ENCODE measurements around the gene HOXC5.

DNA sequence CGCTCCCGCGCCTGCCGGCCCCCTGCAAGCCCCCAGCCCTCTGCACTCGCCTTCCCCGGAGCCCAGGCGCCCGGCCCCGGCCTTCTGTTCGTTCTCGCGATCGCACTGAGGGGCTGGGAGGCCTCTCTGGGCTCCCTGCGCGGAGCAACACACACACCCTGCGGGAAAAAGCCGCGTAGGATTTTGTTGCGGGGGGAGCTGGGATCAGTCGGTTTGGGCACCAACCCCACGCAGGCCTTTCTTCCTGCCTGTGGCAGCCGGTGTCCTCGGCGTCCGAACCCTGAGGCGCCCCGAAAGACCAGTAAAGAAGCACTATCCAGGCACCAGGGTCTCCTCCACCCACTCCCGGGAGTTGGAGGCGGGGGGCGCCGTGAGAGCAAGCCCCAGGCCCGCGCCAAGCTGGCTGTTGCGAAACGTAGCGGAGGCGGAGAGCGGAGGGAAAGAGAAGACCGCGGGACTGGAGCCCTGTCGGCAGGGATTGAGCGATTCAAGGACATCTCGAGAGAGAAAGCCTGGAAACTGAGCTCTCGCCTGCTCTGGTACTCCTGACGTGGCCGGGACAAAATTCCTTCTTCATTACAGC lies 1.9 kb upstream of the HOXC5 start:
- TF ChIP-seq, protein P1, sequence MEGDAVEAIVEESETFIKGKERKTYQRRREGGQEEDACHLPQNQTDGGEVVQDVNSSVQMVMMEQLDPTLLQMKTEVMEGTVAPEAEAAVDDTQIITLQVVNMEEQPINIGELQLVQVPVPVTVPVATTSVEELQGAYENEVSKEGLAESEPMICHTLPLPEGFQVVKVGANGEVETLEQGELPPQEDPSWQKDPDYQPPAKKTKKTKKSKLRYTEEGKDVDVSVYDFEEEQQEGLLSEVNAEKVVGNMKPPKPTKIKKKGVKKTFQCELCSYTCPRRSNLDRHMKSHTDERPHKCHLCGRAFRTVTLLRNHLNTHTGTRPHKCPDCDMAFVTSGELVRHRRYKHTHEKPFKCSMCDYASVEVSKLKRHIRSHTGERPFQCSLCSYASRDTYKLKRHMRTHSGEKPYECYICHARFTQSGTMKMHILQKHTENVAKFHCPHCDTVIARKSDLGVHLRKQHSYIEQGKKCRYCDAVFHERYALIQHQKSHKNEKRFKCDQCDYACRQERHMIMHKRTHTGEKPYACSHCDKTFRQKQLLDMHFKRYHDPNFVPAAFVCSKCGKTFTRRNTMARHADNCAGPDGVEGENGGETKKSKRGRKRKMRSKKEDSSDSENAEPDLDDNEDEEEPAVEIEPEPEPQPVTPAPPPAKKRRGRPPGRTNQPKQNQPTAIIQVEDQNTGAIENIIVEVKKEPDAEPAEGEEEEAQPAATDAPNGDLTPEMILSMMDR (IDR thresholded peaks at IDR 0.05): no peak
- peak; percentile 53 for TF ChIP-seq POLR2A (IDR thresholded peaks at IDR 0.05)
- TF ChIP-seq EP300 (IDR thresholded peaks at IDR 0.05): no peak
